BJ (cell line): Measurements from ENCODE around the gene CELSR3. TPM values are rescaled to one million over a fixed set of nuclear protein-coding genes. Genes with fewer than 3 reads are reported as not detected.

Experiments
- CTCF ChIA-PET: fragments of 350-600 bp; formaldehyde crosslinking; extraction: SDS; loops from one replicate; lab custom pipeline; 2021; ENCODE audit warnings: antibody characterized with exemption, inconsistent platforms; lab: Yijun Ruan, JAX
- POLR2A ChIA-PET: fragments of 300-600 bp; sonication (Branson Sonifier 250); formaldehyde crosslinking; extraction: SDS; loops from one replicate; lab custom pipeline; 2021; ENCODE audit warnings: antibody characterized with exemption; lab: Charles Lee
- DNase-seq: peaks from one replicate; pipeline ENCODE4 v3.0.0-alpha.2; 2011; ENCODE audit warnings: low read depth
- H3K27me3 ChIP-seq: 2 replicates; pipeline ENCODE4 v1.6.0; 2011; ENCODE audit warnings: low read length; ENCODE audit not compliant: control insufficient read depth, insufficient read depth
- H3K36me3 ChIP-seq: 2 replicates; pipeline ENCODE4 v1.5.1; 2011; ENCODE audit warnings: low read length; ENCODE audit not compliant: control insufficient read depth, insufficient read depth
- H3K4me3 ChIP-seq: 2 replicates; pipeline ENCODE4 v1.5.1; 2011; ENCODE audit warnings: low read depth, mild to moderate bottlenecking, control low read depth, low read length
- polyA plus RNA-seq: library from polyadenylated mRNA; depleted of rRNA; stranded (reverse); fragments of >200 nt; gene quantifications from 2 replicates; pipeline ENCODE4 v1.2.3, GENCODE V29; 2011
- TF ChIP-seq, protein P1 (sequence below): IDR thresholded peaks from 2 replicates; pipeline ENCODE4 v1.5.1; 2011; ENCODE audit warnings: low read depth, mild to moderate bottlenecking, control low read depth, inconsistent platforms, low read length, moderate library complexity; ENCODE audit not compliant: insufficient read depth

CELSR3 gene
- polyA plus RNA-seq, 1 experiment, result 0.88 TPM

GRCh38 chr3:48641396-48641795 lies 21.3 kb downstream of the CELSR3 start:
- CTCF ChIA-PET, result interaction anchor here (1.8 kb wide), 1 partner anchor 16 kb away, joined by 4 read pairs; no protein-coding TSS in a partner anchor
- DNase-seq, result no peak
- Histone ChIP-seq H3K4me3 (no peak overlapping the region), H3K36me3 (peaks cover 1% of the 10 kb centered on the region; the same call in 1 of the 2 replicates), H3K27me3 (no peaks in the 10 kb centered on the region)
- POLR2A ChIA-PET, result no interaction called here
- TF ChIP-seq, protein P1, sequence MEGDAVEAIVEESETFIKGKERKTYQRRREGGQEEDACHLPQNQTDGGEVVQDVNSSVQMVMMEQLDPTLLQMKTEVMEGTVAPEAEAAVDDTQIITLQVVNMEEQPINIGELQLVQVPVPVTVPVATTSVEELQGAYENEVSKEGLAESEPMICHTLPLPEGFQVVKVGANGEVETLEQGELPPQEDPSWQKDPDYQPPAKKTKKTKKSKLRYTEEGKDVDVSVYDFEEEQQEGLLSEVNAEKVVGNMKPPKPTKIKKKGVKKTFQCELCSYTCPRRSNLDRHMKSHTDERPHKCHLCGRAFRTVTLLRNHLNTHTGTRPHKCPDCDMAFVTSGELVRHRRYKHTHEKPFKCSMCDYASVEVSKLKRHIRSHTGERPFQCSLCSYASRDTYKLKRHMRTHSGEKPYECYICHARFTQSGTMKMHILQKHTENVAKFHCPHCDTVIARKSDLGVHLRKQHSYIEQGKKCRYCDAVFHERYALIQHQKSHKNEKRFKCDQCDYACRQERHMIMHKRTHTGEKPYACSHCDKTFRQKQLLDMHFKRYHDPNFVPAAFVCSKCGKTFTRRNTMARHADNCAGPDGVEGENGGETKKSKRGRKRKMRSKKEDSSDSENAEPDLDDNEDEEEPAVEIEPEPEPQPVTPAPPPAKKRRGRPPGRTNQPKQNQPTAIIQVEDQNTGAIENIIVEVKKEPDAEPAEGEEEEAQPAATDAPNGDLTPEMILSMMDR, result no peak

- ChIA-PET CTCF (interaction anchor here (1.1 to 1.8 kb wide), 2 partner anchors 14 to 17 kb away, joined by 3 to 4 read pairs; no protein-coding TSS in a partner anchor), POLR2A (no interaction called here)
- Histone ChIP-seq H3K4me3 (no peak overlapping the region), H3K27me3 (no peaks in the 10 kb centered on the region), H3K36me3 (peaks cover 1% of the 10 kb centered on the region; the same call in 1 of the 2 replicates)
- no peak for DNase-seq
- TF ChIP-seq, protein P1, result no peak
These were observed 22.6 kb downstream of the CELSR3 start for GRCh38 chr3:48639944-48640606.

DNA sequence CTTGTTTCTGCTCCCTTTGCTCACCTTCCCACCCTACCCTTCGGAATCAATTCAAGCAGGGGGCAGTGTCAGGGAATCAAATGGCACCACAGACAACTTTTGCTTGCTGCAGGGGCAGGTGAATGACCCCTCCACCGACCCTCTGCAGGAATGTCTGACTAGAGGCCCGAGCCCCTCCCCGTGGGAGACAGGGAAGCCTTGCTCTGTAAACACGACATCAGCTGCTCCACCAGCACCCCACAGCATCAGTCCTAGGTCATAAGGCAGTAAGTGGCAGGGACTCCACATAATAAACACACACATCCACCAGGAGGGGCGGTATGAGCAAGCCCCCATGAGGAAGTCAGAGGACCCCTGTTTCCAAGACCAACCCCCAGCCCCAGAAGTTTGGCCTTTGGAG lies 25.4 kb downstream of the CELSR3 start:
- Histone ChIP-seq H3K36me3 (peaks cover 7% of the 10 kb centered on the region), H3K27me3 (no peaks in the 10 kb centered on the region), H3K4me3 (no peak overlapping the region)
- POLR2A ChIA-PET, result no interaction called here
- CTCF ChIA-PET, result no interaction called here
- DNase-seq, result no peak
- TF ChIP-seq, protein P1, result no peak

GRCh38 chr3:48636149-48636655 lies 26.5 kb downstream of the CELSR3 start:
- no peaks in the 10 kb centered on the region for H3K27me3 ChIP-seq
- peaks cover 16% of the 10 kb centered on the region for H3K36me3 ChIP-seq
- TF ChIP-seq, protein P1, result no peak
- H3K4me3 ChIP-seq, result peak overlapping the region; percentile 88
- CTCF ChIA-PET, result interaction anchor here (0.7 to 3.6 kb wide), 26 partner anchors 12 to 200 kb away, joined by 3 to 36 read pairs (median 5); partner anchors contain the start of genes ATRIP, CELSR3, TMEM89 and UCN2
- POLR2A ChIA-PET, result interaction anchor here (1.2 to 1.5 kb wide), 2 partner anchors 27 to 80 kb away, joined by 3 to 4 read pairs; partner anchors contain the start of genes CELSR3 and PFKFB4
- no peak for DNase-seq

DNA sequence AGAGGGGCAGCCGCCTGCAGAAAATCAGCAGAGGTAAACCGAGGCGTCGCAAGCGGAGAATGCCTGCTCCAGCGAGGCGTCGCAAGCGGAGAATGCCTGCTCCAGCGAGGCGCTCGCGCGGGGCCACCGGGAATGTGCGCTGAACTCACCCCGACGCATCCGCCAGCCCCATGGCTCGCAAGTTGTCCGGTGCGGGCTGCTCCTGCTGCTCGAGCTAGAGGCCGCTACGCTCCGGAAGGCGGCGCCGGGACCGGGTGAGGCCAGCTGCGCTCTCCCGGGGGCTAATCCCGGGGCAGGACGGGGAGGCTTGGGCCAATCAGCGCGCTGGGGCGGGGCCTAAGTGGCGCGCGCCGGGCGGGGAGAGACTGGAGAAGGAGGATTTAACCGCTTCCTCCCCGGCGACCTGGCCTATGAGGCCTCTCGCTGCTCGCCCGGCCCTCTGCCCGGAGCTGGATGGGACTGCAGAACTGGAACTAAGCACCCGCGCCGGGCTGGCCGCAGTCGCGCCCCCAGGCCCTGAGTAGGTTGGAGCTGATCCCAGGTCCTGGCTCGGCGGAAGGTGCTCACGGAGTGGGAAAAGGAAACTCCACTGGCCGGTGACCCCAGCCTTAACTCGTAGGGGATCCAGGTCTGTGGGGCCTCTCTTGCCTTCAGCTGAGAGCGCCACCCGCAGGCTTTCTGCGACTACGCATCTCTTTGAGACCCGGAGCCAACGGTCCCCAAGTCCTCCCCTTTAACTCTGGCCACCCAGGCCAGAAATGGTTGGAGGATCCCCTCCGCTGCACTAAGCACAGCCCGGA lies 27.3 kb downstream of the CELSR3 start, which contains the start of gene SLC26A6:
Gene SLC26A6, minus strand, starts transcription at position 240 of the 800 bp plus-strand sequence. Its CDS starts 68 bp downstream, at position 172.
- ChIA-PET CTCF (interaction anchor here (0.9 to 3.6 kb wide), 29 partner anchors 9 to 199 kb away, joined by 3 to 36 read pairs (median 5); partner anchors contain the start of genes ATRIP, CELSR3, TMEM89 and UCN2), POLR2A (interaction anchor here (0.6 to 1.5 kb wide), 6 partner anchors 26 to 337 kb away, joined by 3 to 4 read pairs (median 4); partner anchors contain the start of genes CELSR3, NCKIPSD and PFKFB4)
- TF ChIP-seq, protein P1, result peak; percentile 78
- Histone ChIP-seq H3K27me3 (no peaks in the 10 kb centered on the region), H3K36me3 (peaks cover 23% of the 10 kb centered on the region), H3K4me3 (peak within 1 kb of the TSS; percentile 88)
- DNase-seq, result peak; percentile 73
